ENCODE measurements around the gene ATP2A3.

GRCh38 chr17:3978421-3979289 is 14.4 kb upstream of the ATP2A3 start:
- TF ChIP-seq CTCF (conservative IDR thresholded peaks at IDR 0.05) (no peak), EZH2 (IDR thresholded peaks at IDR 0.05; ENCODE audit: low read depth) (no peak)
